Nephron progenitor cell (in vitro differentiated cells): ENCODE data around the gene FLT3LG.

Experiments
- DNase-seq: peaks from one replicate; pipeline ENCODE4 v3.0.0; 2021
- H3K27ac Mint-ChIP-seq: 2 replicates; pipeline ENCODE4 v1.8.0; 2021; ENCODE audit warnings: mild to moderate bottlenecking, moderate library complexity, mixed read lengths
- H3K27me3 Mint-ChIP-seq: 2 replicates; pipeline ENCODE4 v1.8.0; 2021; ENCODE audit warnings: mild to moderate bottlenecking, low read depth, mixed read lengths; ENCODE audit not compliant: poor library complexity
- H3K36me3 Mint-ChIP-seq: 2 replicates; pipeline ENCODE4 v1.8.0; 2021; ENCODE audit warnings: low read depth, mixed read lengths
- H3K4me1 Mint-ChIP-seq: 2 replicates; pipeline ENCODE4 v1.8.0; 2021; ENCODE audit warnings: mixed read lengths
- H3K4me3 Mint-ChIP-seq: 2 replicates; pipeline ENCODE4 v1.8.0; 2021; ENCODE audit warnings: mild to moderate bottlenecking, moderate library complexity, mixed read lengths
- H3K9me3 Mint-ChIP-seq: 2 replicates; pipeline ENCODE4 v1.8.0; 2021; ENCODE audit warnings: mild to moderate bottlenecking, moderate library complexity, mixed read lengths
- TF ChIP-seq, protein P1 (sequence below): fragments of 200-600 bp; sonication (generic); IDR thresholded peaks from 2 replicates; pipeline ENCODE4 v1.5.0; 2021; ENCODE audit warnings: antibody characterized with exemption

Gene FLT3LG, protein sequence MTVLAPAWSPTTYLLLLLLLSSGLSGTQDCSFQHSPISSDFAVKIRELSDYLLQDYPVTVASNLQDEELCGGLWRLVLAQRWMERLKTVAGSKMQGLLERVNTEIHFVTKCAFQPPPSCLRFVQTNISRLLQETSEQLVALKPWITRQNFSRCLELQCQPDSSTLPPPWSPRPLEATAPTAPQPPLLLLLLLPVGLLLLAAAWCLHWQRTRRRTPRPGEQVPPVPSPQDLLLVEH

GRCh38 chr19:49473868-49474541 is at the start of gene FLT3LG:
Gene FLT3LG (plus strand): TSS chr19:49474215. CDS start chr19:49474640, 425 bp downstream.
- H3K4me1 Mint-ChIP-seq = peaks cover 26% of the 10 kb centered on the region
- peaks cover 10% of the 10 kb centered on the region for H3K36me3 Mint-ChIP-seq
- no peaks in the 10 kb centered on the region for H3K9me3 Mint-ChIP-seq
- H3K27me3 Mint-ChIP-seq = peaks cover 18% of the 10 kb centered on the region
- no peak within 1 kb of the TSS for H3K27ac Mint-ChIP-seq
- TF ChIP-seq, protein P1, sequence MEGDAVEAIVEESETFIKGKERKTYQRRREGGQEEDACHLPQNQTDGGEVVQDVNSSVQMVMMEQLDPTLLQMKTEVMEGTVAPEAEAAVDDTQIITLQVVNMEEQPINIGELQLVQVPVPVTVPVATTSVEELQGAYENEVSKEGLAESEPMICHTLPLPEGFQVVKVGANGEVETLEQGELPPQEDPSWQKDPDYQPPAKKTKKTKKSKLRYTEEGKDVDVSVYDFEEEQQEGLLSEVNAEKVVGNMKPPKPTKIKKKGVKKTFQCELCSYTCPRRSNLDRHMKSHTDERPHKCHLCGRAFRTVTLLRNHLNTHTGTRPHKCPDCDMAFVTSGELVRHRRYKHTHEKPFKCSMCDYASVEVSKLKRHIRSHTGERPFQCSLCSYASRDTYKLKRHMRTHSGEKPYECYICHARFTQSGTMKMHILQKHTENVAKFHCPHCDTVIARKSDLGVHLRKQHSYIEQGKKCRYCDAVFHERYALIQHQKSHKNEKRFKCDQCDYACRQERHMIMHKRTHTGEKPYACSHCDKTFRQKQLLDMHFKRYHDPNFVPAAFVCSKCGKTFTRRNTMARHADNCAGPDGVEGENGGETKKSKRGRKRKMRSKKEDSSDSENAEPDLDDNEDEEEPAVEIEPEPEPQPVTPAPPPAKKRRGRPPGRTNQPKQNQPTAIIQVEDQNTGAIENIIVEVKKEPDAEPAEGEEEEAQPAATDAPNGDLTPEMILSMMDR = peak; percentile 92
- DNase-seq = peak; percentile 73
- peak within 1 kb of the TSS; percentile 61 for H3K4me3 Mint-ChIP-seq

- H3K36me3 Mint-ChIP-seq = no peaks in the 10 kb centered on the region
- H3K4me1 Mint-ChIP-seq = peaks cover 84% of the 10 kb centered on the region
- peaks cover 99% of the 10 kb centered on the region for H3K27me3 Mint-ChIP-seq
- no peak for DNase-seq
- H3K4me3 Mint-ChIP-seq = peak within 1 kb of the TSS; percentile 64
- no peak within 1 kb of the TSS for H3K27ac Mint-ChIP-seq
- TF ChIP-seq, protein P1 = no peak
- H3K9me3 Mint-ChIP-seq = no peaks in the 10 kb centered on the region
Observed at GRCh38 chr19:49425178-49425577, 48.8 kb upstream of the FLT3LG start, which contains the start of gene GFY. Gene GFY (plus strand): TSS chr19:49425388. CDS start chr19:49426431, 1,043 bp downstream.

GRCh38 chr19:49425922-49426592 is 48.0 kb upstream of the FLT3LG start:
- DNase-seq = peak; percentile 80
- Mint-ChIP-seq H3K9me3 (peaks cover 4% of the 10 kb centered on the region), H3K27me3 (peaks cover 99% of the 10 kb centered on the region), H3K4me3 (peak overlapping the region; percentile 64), H3K27ac (no peak overlapping the region), H3K4me1 (peaks cover 81% of the 10 kb centered on the region), H3K36me3 (no peaks in the 10 kb centered on the region)
- TF ChIP-seq, protein P1 = no peak

DNA sequence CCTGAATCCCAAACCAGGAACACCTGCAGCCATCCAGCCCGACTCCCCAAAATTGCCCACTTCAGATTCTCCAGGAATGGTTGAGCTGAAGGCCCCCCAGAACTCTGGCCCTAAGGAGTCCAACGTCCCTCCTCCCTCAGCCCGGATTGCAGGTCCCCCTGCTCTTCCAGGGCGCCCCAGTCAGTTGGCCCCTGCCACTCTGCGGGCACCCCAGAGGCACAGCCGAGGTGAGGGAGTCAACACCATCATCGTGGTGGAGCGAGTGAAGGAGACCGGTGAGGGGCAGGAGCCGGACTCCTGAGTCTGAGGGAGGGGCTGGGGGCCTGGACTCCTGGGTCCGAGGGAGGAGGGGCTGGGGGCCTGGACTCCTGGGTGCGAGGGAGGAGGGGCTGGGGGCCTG is 46.7 kb upstream of the FLT3LG start:
- no peak for DNase-seq
- H3K27ac Mint-ChIP-seq = no peak overlapping the region
- H3K36me3 Mint-ChIP-seq = no peaks in the 10 kb centered on the region
- peaks cover 10% of the 10 kb centered on the region for H3K9me3 Mint-ChIP-seq
- TF ChIP-seq, protein P1 = no peak
- peak overlapping the region; percentile 64 for H3K4me3 Mint-ChIP-seq
- peaks cover 99% of the 10 kb centered on the region for H3K27me3 Mint-ChIP-seq
- H3K4me1 Mint-ChIP-seq = peaks cover 71% of the 10 kb centered on the region

- Mint-ChIP-seq H3K4me1 (peaks cover 65% of the 10 kb centered on the region), H3K4me3 (peak overlapping the region; percentile 77), H3K27ac (no peak overlapping the region), H3K27me3 (peaks cover 99% of the 10 kb centered on the region), H3K36me3 (no peaks in the 10 kb centered on the region), H3K9me3 (peaks cover 15% of the 10 kb centered on the region)
- peak; percentile 70 for DNase-seq
- TF ChIP-seq, protein P1 = no peak
Observed at GRCh38 chr19:49427855-49428546, 46.0 kb upstream of the FLT3LG start.
